ENCODE data around the gene CDC42BPB.

CDC42BPB gene

GRCh38 chr14:102923925-102924486 lies 133.3 kb downstream of the CDC42BPB start:
- DNase-seq, result no peak

GRCh38 chr14:102923201-102923924 lies 134.0 kb downstream of the CDC42BPB start:
- DNase-seq, result no peak

DNA sequence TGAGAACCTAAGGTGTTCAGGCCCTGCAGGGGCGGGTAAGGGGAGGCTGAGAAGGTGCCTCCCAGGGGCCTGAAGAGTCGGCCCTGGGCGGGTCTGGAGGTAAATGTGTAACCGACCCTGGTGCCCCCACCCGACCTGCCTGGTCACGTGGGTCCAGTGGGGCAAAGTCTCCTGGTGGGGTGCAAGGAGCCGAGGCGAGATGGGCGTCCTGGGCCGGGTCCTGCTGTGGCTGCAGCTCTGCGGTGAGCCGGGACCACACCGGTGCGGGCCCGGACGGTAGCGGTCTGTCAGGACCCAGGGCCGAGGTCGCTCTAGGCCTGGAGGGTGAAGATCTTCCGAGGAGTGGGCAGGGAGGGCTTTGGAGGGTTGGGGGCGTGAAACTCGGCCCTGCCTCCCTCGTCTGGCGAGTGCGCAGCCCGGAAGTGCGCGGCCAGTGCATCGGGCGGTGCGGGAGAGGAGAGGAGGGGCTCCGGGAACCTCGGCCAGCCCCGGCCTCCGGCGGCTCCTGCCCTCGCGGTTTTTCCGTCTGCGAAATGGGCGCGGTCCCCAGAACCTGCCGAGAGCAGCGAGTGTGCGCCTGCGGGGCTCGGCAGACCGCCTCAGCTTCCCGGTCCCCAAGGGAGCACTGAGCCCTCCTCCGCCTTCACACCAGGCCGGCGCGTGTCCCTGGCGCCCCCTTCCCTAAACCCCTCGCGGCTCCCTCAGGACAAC lies 134.7 kb downstream of the CDC42BPB start, which contains the start of gene AMN:
Gene AMN, plus strand, starts transcription at position 174 of the 711 bp plus-strand sequence. Its CDS starts 26 bp downstream, at position 200.
- DNase-seq, result peak in 1 of 3 donors; percentile 21

GRCh38 chr14:102920998-102921304 lies 136.4 kb downstream of the CDC42BPB start:
- DNase-seq, result no peak

- DNase-seq, result no peak
These were observed 136.9 kb downstream of the CDC42BPB start for GRCh38 chr14:102920273-102920997.

GRCh38 chr14:102918438-102918837 lies 138.9 kb downstream of the CDC42BPB start:
- DNase-seq, result no peak

DNA sequence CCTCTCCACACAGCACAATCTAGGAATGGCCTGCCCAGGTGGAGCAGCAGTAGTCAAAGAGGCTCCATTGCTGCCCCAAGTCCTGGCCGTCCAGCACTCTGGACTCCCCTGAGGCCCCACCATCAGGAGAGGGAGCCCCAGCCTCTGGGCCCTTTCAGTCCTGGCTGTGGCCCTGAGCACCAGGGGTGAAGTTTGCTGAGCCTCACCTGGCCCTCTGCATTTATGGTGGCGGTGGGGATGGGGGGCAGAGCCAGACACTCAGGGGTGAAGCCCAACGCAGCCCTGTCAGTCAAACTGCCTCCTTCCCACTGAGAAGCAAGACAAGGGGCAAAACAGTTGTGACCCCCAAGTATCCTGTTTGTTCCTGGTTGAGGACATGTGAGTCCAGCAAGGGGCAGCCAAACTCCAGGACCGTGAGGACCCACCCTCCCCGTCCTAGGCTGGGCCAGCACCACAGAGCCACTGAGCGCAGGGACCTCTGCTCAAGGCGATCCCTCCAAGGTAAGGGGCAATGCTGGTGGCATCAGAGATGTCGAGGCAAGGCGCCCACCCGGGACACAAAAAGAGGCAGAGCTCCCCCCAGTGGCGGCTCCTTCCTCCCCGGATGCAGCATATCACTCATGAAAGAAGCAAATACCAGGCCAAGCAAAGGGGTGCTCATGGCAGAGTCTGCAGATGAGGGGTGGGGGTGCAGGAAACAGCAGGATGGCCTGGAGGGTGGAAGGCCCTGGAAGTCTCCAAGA lies 139.7 kb downstream of the CDC42BPB start:
- DNase-seq, result peak; percentile 38 to 64 (median 43)

DNA sequence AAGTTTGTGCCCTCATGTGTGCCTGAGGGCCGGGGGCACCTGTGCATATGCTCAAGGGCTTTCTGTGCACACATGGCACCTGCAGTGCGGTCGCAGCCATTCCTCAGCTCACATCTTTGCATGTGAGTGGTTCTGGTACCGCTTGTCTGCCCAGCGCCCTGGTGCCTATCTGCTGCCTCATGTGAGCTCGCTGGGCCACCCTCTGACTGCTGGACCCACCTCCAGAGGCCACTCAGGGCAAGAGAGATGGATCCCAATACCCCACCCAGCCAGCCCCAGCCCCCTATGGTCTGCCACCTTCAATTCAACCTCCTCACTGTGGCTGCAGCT lies 140.3 kb downstream of the CDC42BPB start:
- no peak for DNase-seq

GRCh38 chr14:102916347-102917055 lies 140.8 kb downstream of the CDC42BPB start:
- DNase-seq, result no peak

DNA sequence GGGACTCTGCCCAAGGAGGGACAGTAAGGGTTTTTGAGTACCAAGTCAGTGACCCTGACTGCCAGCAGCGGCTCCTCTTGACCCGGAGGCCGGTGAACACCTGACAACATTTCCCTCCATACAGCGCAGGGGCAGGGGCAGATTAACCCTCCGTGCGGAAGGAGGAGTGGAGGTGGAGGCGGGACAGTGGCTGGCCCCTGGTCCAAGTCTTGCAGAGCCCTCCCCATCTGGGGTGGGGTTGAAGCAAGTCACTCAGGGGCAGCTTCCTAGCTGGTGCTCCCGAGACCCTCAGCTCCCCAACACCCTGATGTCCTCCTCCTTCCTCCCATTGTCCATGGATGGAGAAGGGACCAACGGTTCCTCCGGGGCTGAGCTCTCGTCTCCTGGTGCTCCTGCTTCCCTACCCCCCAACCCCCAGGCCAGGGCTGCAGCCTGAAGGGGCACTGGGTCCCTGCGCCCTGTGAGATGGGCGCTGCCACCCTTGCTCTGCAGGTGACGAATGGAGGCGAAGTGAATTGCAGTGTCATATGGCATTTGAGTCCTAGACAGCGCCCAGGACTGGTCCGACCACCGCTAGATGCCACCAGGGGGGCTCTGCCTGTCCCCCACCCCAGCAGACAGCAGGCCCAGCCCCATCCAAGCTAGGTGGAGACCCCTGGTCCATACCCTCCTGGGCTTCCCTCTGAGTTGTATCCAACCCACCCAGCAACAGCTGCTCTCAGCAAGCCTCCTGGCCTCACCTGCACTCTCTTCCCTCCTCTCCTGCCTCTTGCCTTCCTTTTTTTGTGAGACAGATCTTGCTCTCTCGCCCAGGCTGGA lies 141.8 kb downstream of the CDC42BPB start:
- DNase-seq, result no peak

DNA sequence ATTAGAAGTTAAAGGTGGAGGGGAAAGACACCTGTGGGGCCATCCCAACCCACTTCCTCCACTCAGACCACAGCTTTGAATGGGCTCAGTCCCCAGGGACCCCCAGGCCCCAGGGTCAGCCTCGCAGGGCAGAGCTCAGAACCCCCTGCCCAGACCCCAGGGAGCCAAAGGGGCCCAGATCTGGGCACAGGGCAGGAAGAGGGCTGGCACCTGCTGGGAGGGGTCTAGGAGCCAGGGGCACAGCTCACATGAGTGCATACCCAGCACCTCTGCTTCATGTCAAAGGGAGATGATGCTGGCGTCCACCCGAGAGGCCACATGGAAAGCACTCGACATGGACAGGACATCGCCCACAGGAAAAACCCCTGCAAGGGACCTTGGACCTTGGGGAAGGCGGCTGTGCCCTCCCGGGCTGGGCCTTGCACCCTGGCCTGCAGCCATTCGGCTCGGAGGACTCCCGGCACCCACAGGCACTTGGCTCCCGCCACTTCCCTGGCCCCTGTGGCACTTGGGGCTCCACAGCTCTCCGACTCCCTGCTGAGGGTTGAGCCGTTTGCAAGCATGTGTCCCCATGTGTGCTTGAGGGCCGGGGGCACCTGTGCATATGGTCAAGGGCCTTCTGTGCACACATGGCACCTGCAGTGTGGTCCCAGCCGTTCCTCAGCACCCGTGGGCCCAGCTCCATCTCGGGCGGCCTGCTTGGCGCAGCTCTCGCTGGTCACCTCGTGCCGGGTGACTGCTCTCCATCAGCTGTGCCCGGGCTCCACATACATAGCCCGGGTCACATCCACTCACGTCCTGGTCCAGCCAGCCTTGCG lies 142.7 kb downstream of the CDC42BPB start:
- no peak for DNase-seq

DNA sequence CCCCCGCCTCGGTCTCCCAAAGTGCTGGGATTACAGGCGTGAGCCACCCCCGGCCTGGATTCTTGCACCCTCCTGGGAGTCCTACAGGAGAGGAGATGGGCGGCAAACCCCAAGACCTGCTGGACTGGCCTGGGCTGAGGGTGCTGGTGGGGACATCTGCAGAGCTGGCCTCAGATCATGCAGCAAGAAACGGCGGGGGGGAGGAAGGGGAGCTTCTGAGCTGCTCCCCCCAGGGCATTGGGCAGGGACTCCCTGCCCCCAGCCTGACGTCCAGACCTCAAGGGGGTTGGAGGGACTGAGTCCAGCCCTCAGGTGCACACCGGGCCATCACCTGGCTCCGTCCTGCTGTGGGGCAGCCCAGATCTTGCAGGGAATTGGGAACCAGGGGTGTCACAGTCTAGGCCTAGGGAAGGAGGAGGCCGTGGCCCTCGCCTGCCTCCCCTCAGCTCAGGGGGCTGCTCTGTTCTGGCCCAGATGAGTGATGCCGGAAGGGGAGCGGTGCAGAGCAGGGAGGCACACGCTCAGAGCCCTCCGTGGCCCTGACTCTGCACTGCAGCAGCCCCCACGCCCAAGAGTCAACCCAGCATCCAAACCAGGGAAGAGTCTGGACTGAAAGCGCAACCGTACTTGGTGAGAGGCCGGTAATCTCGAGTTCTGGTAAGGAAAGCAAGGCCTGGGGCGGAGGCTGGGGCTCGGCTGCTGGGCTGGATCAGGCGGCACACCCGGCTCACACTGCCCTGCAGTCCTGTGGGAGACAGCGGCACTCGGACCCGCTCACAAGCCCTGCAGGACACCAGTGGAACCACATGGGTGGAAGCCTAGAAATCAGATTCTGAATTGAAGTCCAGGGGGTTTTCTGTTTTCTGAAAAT lies 143.8 kb downstream of the CDC42BPB start:
- DNase-seq, result no peak

DNA sequence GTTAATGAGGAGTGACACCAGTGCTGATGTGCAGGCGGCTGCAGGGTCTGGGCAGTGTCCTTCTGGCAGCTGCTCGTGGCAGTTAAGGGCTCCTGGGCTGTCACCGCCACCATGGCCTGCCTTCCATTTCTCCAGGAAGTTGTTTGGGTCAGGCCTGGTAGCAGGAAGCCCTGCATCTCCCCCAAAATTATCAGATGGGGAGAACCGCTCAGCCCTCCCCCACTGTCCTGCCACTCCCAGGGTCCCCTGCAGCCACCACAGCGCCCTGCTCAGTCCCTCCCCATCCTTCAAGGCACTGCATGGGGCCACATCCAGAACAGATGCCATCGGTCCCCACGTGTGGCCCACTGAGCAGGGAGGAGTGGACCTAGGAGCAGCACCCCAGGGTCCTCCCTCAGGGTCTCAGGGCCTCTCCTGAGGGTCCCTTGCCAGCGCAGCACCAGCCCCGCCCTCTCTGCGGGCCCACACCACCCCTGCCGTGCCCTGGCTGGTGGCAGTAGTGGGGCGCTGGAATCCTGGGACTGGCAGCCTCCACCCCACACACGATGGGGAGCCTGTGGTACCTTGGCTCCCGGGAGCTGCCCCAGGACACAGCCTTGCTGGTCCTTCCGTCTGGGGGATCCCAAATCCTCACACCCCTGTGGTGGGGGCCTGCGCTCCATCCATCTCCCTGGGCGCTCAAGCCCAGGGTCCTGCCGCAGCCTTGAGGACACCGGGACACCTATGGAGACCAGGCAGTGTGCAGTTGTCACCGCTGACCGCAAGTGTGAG lies 145.2 kb downstream of the CDC42BPB start:
- DNase-seq, result no peak

DNA sequence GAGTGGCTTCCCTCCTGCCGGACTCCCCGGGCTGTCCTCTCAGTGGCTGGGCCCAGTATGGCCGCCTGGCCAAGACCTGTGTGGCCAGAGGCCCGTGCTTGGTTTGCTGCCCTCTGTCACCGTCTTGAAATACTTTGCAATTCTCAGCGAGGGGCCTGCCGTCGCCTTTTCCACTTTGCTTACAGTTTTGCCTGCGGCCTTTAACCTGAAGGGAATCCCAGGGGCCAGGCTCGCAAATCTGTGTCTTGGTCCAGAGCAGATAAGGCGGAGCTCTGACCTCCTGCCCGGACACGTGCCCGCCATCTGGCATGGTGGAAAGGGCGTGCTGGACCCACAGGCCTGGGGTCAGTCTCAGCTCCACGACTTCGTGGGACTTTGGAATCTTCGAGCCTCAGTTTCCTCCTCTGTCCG lies 145.8 kb downstream of the CDC42BPB start:
- no peak for DNase-seq

DNA sequence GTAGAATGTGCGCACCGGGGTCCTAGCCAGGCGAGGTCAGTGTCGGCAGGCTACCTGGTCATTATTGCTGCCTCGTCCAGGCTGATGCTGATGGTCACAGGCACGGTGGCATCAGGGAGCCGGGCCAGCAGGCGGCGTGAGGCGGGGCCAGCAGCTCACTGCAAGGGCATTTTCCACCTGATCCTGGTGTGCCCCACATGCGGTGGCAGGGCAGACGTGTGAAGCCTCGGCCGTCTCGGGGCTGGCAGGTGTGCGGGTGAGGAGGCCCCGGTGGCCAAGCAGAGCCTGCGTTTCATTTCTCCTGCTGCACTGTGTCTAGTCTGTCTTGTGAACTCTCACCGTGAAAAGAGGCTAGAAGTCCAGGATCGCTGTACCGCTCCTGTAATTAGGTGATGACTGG lies 146.9 kb downstream of the CDC42BPB start:
- no peak for DNase-seq

DNA sequence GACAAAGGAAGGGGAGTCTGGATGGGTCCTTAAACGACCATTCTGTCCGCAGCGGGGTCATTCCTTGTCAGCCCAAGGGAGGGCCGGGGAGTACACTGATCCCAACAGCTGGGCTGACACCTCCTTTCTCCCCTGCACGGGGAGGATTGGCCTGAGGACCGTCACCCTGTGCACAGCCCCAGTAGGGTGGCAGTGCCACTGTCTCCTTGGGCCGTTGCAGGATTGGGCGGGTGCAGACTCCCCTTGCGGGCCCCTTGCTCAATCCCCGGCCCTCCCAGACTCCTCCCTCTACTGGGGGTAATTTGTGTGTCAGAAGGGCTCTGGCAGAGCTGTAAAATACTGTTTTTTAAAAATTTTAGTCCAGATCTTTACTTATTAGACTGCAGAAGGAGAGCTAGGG lies 147.4 kb downstream of the CDC42BPB start:
- DNase-seq, result no peak

- no peak for DNase-seq
These were observed 147.9 kb downstream of the CDC42BPB start for GRCh38 chr14:102909462-102909861.

- DNase-seq, result no peak
These were observed 148.4 kb downstream of the CDC42BPB start for GRCh38 chr14:102908766-102909455.
